GM19023 (cell line): Measurements from ENCODE around the gene C19orf12.

ENCODE experiments used
- ATAC-seq: cut with Tn5 transposase; IDR thresholded peaks from one replicate; pipeline ENCODE4 v1.9.1; 2021; ENCODE audit warnings: mild to moderate bottlenecking, moderate library complexity; ENCODE audit not compliant: unreplicated experiment

C19orf12 gene

DNA sequence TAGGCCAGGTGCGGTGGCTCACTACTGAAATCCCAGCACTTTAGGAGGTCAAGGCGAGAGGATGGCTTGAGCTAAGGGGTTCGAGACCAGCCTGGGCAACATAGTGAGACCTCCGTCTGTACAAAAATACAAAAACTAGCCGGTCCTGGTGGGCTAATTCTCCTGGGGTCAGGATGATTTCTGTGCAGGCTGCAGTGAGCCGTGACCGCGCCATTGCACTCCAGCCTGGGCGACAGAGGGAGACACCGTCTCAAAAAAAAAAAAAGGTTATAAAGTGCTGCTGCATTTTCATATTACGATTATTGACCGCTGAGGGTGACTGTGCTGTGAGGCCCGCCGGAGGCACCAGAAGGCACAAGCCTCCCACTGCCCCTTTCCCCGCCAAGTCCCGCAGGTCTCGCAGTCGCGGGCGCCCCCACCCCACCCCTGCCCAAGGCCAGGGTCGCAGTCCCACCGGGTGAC, 50.3 kb downstream of the C19orf12 start:
- ATAC-seq: no peak

DNA sequence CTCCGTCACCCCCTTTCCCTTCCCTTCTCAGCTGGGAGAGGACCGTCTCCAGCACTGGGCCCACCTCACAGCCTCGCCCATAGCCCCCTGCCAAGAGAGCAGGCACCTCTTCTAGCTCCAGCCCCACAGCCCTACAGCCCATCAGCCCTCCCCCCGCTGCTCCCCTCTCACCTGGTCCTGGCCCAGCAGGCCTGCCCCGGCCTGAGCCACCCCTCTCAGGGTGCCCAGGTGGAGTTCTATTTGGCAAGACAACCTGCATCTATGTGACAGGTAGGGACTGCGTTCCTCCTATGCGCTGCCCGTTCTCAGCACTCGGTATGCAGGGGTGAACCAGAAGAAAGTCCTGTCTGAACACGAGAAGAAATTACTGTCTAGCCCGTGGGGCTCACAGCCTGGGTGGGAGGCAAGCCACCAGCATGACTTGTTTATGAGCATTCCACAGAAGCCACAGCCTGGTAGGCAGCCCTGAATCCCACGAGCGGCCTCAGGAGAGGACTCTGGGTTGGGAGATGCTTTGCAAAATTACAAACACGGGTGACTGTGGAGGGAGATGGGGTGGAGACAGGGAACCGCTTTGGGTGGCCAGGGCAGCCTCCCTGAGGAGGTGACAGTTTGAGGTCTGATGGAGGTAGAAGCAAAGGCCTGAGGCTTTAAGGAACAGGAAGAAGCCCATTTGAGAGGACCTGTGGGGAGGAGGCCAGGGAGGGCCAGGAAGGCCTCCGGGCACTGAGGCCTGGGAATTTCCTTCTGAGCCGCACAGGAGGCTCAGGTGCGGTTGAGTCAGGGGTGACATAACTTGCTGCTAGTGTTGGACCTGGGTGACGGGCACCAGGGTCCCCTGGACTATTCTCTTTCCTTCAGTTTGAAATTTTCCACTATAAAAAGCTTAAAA, 51.0 kb downstream of the C19orf12 start:
- no peak for ATAC-seq

DNA sequence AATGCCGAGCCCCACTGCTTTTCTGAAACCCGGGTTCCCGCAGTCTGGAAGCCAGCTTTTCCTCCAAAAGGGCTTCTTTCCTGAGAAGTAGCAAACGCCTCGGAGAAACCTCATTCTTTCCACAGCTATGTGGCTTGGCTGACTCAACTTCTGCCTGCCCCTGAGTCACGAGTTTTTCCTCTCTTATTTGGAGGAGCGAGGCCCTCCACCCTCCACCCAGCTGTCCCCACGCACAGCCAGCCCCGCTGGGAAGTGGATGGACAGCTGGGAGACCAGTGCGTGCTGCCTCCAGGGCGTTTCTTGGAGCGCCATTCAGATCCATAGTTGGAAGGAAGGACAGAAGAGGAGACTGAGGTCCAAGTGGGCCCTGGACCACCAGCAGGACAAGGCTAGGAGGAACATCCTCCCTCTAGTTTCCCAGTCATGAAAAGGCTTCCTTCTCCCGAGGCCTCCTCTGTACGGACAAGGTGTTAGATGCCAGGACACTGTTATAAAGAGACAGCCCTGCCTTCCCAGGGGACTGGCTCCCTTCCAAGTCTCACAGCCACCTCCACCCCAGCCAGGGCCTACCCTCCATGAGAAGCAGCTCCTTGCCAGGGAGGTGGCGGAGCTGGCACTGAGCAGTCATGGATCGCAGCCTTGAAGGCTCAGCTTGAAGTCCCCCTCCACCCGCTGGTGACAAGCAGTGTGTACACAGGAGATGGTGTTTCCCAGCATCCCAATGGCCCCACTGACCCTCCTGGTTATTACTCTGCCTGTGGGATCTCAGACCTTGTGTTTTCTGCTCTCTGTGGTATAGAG, 52.3 kb downstream of the C19orf12 start:
- no peak for ATAC-seq

DNA sequence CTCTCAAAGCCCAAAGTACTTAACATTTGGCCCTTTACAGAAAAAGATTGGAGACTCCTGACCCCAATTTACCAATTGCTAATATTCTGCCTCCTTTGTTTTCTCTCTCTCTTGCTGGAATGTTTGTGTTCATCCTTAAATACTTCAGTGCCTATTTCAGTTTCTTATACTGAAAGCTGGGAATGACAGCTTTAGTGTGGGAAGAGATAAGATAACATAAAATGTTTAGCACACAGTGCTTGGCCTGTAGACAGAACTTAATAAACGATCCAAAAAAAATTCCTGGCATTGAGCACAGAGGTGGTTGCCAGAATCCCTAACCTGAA, 52.8 kb downstream of the C19orf12 start:
- no peak for ATAC-seq

DNA sequence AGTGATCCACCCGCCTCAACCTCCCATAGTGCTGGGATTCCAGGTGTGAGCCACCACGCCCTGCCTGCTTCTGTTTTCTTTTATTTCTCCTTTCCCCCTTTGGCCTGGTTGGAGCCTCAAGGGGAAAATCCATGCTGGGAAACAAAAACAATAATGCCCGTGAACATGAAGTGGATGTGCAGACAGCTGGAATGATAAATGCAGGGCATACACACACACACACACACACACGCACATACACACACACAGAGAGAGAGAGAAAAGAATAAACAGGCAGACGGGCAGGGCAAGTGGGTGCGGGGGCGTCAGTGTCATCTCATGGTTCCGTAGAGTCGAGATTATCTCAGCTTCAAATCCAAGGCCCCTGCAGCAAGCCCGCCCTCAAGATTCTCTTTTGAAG, 54.2 kb downstream of the C19orf12 start:
- ATAC-seq: no peak

DNA sequence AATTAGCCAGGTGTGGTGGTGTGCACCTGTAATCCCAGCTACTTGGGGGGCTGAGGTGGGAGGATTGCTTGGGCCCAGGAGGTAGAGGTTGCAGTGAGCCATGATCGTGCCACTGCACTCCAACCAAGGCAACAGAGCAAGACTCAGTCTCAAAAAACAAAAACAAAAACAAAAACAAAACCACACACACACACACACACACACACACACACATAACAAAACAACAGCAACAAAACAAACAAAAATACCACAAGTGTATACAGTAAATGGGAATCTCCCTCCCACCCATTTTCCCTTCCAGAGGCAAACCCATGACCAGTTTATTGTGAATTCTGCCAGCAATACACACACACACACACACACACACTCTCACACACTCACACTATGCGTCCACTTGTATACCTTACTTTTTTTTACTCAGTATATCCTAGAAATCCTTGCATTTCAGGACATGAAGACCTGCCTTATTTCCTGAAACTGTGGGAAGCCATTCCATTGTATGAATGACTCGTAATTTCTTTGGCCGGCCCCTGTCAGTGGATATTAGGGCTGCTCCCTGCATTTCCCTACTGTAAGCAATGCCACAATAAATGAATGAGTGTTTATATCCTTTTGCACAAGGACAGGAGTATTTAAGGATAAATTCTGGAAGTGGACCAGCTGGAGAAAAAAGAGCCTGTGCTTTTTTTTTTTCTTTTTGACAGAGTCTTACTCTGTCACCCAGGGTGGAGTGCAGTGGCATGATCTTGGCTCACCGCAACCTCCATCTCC, 56.7 kb downstream of the C19orf12 start:
- no peak for ATAC-seq

DNA sequence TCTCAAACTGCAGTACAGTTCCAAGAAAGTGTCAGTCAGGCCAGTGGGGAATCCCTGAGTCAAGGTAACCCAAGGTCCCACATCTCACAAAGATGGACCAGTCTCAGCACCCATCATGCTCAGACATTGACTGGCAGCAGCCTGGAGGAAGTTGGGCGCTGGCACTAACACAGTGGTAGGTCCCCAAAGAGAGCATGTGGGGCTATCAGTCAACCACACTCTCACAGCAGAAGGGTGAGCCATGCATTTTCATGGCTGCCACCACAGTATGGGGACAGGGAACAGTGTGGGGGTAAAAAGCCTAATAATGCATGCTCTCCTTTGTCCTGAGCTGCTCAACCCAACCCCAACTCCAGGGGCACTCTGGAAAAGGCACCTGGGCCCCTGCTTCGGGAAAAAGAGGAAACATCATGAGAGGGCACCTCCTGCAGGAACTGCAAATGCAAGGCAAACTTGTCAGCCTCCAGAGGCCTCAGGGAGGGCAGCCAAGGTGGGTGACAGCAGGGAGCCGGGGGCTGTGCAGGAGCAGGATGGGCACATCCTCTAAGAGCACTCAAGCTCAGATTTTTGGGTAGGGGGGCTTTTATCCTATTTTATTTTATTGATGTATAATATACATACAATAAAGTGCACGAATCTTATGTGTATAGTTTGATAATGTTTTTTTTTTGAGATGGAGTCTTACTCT, 59.3 kb downstream of the C19orf12 start:
- no peak for ATAC-seq

DNA sequence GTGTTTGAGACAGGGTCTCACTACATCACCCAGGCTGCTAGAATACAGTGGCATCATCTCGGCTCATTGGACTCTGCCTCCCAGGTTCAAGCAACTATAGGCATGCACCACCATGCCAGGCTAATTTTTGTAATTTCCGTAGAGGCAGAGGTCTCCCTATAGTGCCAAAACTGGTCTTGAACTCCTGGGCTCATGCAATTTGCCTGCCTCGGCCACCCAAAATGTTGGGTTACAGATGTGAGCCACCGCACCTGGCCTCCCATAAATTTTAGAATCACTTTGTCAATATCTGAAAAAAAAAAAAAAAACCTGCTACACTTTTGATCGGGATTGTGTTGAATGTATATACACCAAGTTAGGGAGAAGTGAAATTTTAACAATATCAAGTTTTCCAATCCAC, 61.7 kb downstream of the C19orf12 start:
- no peak for ATAC-seq

DNA sequence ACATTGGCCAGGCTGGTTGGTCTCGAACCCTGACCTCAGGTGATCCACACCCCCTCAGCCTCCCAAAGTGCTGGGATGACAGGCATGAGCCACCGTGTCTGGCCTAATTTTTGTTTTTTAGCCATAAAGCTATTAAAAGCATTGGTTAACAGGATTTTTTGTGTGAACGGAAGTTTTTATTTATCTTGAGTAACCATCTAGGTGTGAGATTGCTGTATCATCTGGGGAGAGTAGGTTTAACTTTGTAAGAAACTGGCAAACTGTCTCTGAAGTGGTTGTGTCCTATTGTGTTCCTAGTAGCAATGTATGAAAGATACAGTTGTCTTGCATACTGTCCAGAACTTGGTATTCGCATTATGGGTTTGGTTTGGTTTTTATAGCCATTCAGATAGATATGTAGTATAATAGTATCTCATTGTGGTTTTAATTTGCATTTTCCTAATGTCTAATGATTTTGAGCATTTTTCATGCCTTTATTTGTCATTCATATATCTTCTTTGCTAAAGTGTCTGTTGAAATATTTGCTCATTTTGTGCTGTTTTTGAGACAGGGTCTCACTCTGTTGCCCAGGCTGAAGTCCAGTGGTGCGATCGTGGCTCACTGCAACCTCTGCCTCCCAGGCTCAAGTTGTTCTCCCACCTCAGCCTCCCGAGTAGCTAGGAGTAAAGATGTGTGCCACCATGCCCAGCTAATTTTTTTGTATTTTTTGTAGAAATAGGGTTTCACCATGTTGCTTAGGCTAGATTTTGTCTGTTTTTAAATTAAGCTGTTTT, 63.3 kb downstream of the C19orf12 start:
- ATAC-seq: no peak

DNA sequence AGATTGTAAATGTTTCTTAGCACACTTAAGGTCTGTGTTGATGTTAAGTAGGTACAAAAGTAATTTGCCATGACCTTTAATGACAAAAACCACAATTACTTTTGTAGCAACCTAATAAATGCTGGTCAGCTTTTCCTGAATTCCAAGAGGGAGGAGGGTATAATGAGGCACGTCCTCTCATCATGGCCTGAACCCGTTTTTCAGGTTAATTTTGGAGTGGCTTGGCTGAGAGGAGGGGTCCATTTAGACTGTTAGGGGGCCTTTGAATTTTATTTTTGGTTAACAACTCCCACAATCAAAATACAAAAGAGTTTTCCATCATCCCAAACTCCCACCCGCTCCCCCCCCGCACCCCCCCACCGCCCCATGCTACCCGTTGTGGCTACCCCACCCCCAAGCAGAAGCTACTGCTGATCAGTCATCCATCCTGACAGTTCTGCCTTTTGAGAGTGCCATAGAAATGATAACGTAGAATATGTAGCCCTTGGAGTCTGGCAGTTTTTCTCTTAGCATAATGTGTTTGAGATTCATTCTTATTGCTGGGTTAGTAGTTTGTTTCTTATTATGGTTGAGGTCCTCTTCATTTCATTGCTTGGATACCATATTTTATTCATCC, 64.2 kb downstream of the C19orf12 start:
- ATAC-seq: no peak
